Chondrocyte (in vitro differentiated cells): Measurements from ENCODE around the gene PRSS21. TPM values are rescaled to one million over a fixed set of nuclear protein-coding genes. Genes with fewer than 3 reads are reported as not detected.

ENCODE experiments used
- DNase-seq: peaks from one replicate; pipeline ENCODE4 v3.0.0; 2021; ENCODE audit warnings: mixed read lengths, low spot score
- H3K27ac Mint-ChIP-seq: one replicate; pipeline ENCODE4 v1.8.0; 2021; ENCODE audit warnings: mild to moderate bottlenecking, moderate library complexity, mixed read lengths; ENCODE audit not compliant: unreplicated experiment
- H3K27me3 Mint-ChIP-seq: 2 replicates; pipeline ENCODE4 v1.8.0; 2021; ENCODE audit warnings: low read depth, mixed read lengths
- H3K36me3 Mint-ChIP-seq: 2 replicates; pipeline ENCODE4 v1.8.0; 2021; ENCODE audit warnings: low read depth, mixed read lengths
- H3K4me1 Mint-ChIP-seq: 2 replicates; pipeline ENCODE4 v1.8.0; 2021; ENCODE audit warnings: low read depth, mild to moderate bottlenecking, mixed read lengths
- H3K4me3 Mint-ChIP-seq: one replicate; pipeline ENCODE4 v1.8.0; 2021; ENCODE audit warnings: mild to moderate bottlenecking, moderate library complexity, mixed read lengths; ENCODE audit not compliant: unreplicated experiment
- H3K9me3 Mint-ChIP-seq: 2 replicates; pipeline ENCODE4 v1.8.0; 2021; ENCODE audit warnings: low read depth, mixed read lengths
- total RNA-seq: library from RNA; stranded (reverse); gene quantifications from 3 replicates; pipeline ENCODE4 v1.2.1, GENCODE V29; 2021
- TF ChIP-seq, protein P1 (sequence below): fragments of 200-600 bp; sonication (generic); IDR thresholded peaks from 2 replicates; pipeline ENCODE4 v1.5.0; 2021; ENCODE audit warnings: antibody characterized with exemption, mild to moderate bottlenecking, moderate library complexity

PRSS21 gene
- total RNA-seq, 1 donor from 2014 or later: not detected

GRCh38 chr16:2838928-2839327 is 21.9 kb downstream of the PRSS21 start:
- no peaks in the 10 kb centered on the region for H3K36me3 Mint-ChIP-seq
- TF ChIP-seq, protein P1, sequence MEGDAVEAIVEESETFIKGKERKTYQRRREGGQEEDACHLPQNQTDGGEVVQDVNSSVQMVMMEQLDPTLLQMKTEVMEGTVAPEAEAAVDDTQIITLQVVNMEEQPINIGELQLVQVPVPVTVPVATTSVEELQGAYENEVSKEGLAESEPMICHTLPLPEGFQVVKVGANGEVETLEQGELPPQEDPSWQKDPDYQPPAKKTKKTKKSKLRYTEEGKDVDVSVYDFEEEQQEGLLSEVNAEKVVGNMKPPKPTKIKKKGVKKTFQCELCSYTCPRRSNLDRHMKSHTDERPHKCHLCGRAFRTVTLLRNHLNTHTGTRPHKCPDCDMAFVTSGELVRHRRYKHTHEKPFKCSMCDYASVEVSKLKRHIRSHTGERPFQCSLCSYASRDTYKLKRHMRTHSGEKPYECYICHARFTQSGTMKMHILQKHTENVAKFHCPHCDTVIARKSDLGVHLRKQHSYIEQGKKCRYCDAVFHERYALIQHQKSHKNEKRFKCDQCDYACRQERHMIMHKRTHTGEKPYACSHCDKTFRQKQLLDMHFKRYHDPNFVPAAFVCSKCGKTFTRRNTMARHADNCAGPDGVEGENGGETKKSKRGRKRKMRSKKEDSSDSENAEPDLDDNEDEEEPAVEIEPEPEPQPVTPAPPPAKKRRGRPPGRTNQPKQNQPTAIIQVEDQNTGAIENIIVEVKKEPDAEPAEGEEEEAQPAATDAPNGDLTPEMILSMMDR: peak; percentile 86
- peaks cover 28% of the 10 kb centered on the region for H3K4me1 Mint-ChIP-seq
- no peak overlapping the region for H3K4me3 Mint-ChIP-seq
- no peaks in the 10 kb centered on the region for H3K9me3 Mint-ChIP-seq
- DNase-seq: peak; percentile 92
- H3K27me3 Mint-ChIP-seq: peaks cover 2% of the 10 kb centered on the region
- no peak overlapping the region for H3K27ac Mint-ChIP-seq

DNA sequence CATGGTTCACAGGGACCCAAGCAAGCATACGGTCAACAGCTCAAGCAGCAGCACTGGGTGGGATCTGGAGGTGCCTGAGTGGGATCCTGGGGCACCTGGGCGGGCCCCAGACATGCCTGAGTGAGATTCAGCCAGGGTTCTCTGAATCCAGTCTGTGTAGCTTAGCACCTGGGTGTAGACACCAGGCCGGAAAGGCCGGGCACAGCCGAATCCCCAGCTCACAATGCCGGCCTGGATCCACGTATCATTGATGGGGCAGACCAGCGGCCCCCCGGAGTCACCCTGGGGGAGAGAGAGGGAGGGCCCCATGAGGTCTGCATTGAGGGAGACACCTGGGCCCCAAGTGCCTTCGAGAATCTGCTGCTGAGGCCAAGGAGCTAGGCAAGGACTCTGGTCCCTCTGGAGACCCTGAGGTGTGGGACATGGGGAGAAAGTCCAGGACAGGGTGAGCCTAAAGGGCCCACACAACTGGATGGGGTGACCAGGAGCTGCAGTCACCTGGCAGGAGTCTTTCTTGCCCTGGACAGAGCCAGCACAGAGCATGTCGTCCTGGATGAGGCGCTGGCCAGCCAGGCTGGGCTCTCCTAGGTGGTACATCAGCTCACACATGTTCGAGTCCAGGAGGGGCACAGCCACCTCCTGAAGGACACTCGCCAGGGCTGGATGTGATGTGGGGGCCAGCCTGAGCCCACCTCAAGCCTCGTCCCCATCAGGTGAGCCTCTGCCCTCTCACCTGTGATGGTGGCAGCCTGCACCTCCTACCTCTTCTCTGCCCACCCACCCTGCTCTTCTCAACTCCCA is 22.8 kb downstream of the PRSS21 start:
- DNase-seq: no peak
- H3K9me3 Mint-ChIP-seq: no peaks in the 10 kb centered on the region
- H3K4me1 Mint-ChIP-seq: peaks cover 24% of the 10 kb centered on the region
- H3K36me3 Mint-ChIP-seq: no peaks in the 10 kb centered on the region
- H3K27me3 Mint-ChIP-seq: peaks cover 2% of the 10 kb centered on the region
- TF ChIP-seq, protein P1: no peak
- H3K27ac Mint-ChIP-seq: no peak overlapping the region
- H3K4me3 Mint-ChIP-seq: no peak overlapping the region

GRCh38 chr16:2840914-2841313 is 23.9 kb downstream of the PRSS21 start:
- Mint-ChIP-seq H3K27ac (no peak overlapping the region), H3K36me3 (no peaks in the 10 kb centered on the region), H3K4me3 (no peak overlapping the region), H3K27me3 (peaks cover 2% of the 10 kb centered on the region), H3K4me1 (peaks cover 17% of the 10 kb centered on the region), H3K9me3 (no peaks in the 10 kb centered on the region)
- TF ChIP-seq, protein P1: no peak
- DNase-seq: no peak

DNA sequence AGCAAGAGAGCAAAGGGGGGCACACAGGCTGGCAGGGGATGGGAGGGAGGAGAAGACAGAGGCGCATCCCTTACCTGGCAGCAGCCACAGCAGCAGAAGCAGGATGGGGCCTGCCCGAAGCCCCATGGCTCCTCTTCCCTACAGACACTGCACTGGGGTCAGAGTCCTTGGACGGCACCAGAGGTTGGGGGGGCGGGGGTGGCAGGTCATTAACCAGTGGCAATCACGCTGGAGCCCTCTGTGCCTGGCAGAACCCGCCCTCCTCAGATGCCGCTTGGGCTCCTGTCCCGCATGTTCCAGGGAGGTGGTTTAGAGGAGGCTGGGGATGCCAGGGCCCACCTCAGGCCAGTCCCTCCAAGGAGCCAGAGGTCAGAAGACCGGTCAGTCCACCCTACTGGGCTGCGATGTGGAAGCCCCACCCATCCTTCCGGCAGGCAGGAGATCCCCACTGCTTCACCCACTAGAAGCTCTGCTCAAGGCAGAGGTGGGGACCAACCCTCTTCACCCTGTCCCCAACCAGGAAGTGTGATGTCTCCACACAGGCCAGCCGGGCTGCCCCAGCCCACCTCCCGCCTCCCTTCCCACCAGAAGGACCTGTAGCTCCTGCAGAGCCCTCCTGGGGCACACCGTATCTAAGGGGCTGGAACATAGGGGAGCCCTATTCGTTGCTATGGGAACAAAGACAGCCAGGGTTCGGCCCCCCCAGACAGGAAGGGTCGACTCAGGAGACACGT is 24.7 kb downstream of the PRSS21 start:
- no peak overlapping the region for H3K4me3 Mint-ChIP-seq
- no peak overlapping the region for H3K27ac Mint-ChIP-seq
- H3K36me3 Mint-ChIP-seq: no peaks in the 10 kb centered on the region
- peaks cover 11% of the 10 kb centered on the region for H3K4me1 Mint-ChIP-seq
- TF ChIP-seq, protein P1: no peak
- no peak for DNase-seq
- H3K27me3 Mint-ChIP-seq: peaks cover 2% of the 10 kb centered on the region
- no peaks in the 10 kb centered on the region for H3K9me3 Mint-ChIP-seq

GRCh38 chr16:2842340-2843000 is 25.4 kb downstream of the PRSS21 start:
- H3K27ac Mint-ChIP-seq: no peak overlapping the region
- H3K9me3 Mint-ChIP-seq: no peaks in the 10 kb centered on the region
- TF ChIP-seq, protein P1: peak; percentile 70
- no peak for DNase-seq
- no peaks in the 10 kb centered on the region for H3K36me3 Mint-ChIP-seq
- peaks cover 2% of the 10 kb centered on the region for H3K27me3 Mint-ChIP-seq
- H3K4me3 Mint-ChIP-seq: no peak overlapping the region
- H3K4me1 Mint-ChIP-seq: peaks cover 4% of the 10 kb centered on the region
